LNCaP clone FGC (cell line): ENCODE results near the gene ADCY5.

Experiments
- DNase-seq: peaks from one replicate; pipeline ENCODE4 v3.0.0-alpha.2; 2011; ENCODE audit warnings: low read depth
- H3K4me3 ChIP-seq: 2 replicates; pipeline ENCODE4 v1.5.1; 2011; ENCODE audit warnings: mild to moderate bottlenecking, low read depth, low read length, control low read depth
- CTCF ChIP-seq: IDR thresholded peaks from 2 replicates; pipeline ENCODE4 v1.5.1; 2012; ENCODE audit warnings: mild to moderate bottlenecking; ENCODE audit not compliant: control insufficient read depth, insufficient read depth; ENCODE audit errors: extremely low read depth

Gene ADCY5

GRCh38 chr3:123430266-123430665 lies 18.6 kb downstream of the ADCY5 start:
- H3K4me3 ChIP-seq, result no peak overlapping the region
- no peak for TF ChIP-seq CTCF
- no peak for DNase-seq

GRCh38 chr3:123429362-123430125 lies 19.3 kb downstream of the ADCY5 start:
- no peak overlapping the region for H3K4me3 ChIP-seq
- no peak for DNase-seq
- TF ChIP-seq CTCF, result no peak

GRCh38 chr3:123424999-123425712 lies 23.7 kb downstream of the ADCY5 start:
- H3K4me3 ChIP-seq, result no peak overlapping the region
- no peak for DNase-seq
- no peak for TF ChIP-seq CTCF

GRCh38 chr3:123424321-123424998 lies 24.4 kb downstream of the ADCY5 start:
- H3K4me3 ChIP-seq, result no peak overlapping the region
- TF ChIP-seq CTCF, result no peak
- DNase-seq, result no peak

GRCh38 chr3:123423806-123424205 lies 25.1 kb downstream of the ADCY5 start:
- no peak for TF ChIP-seq CTCF
- no peak for DNase-seq
- no peak overlapping the region for H3K4me3 ChIP-seq

- H3K4me3 ChIP-seq, result no peak overlapping the region
- DNase-seq, result no peak
- TF ChIP-seq CTCF, result no peak
Measured at GRCh38 chr3:123423031-123423430, 25.9 kb downstream of the ADCY5 start.
